Trophoblast cell (in vitro differentiated cells and primary cell): ENCODE measurements around the gene DTNBP1.

Experiments
- DNase-seq, 2 donors: peaks; one replicate each; pipeline ENCODE4 v3.0.0-alpha.2; 2016
- H2AFZ ChIP-seq: 2 replicates; pipeline ENCODE4 v1.6.1; 2013; ENCODE audit warnings: low read length, moderate library complexity, mild to moderate bottlenecking; ENCODE audit not compliant: insufficient read depth, poor library complexity
- H2AK5ac ChIP-seq: 2 replicates; pipeline ENCODE4 v1.6.1; 2013; ENCODE audit warnings: mild to moderate bottlenecking, low read length
- H2BK120ac ChIP-seq: 2 replicates; pipeline ENCODE4 v1.6.1; 2013; ENCODE audit warnings: low read length, mild to moderate bottlenecking, moderate library complexity; ENCODE audit not compliant: insufficient read depth, poor library complexity
- H2BK12ac ChIP-seq: 2 replicates; pipeline ENCODE4 v1.6.1; 2013; ENCODE audit warnings: mild to moderate bottlenecking, low read length, moderate library complexity
- H2BK5ac ChIP-seq: 2 replicates; pipeline ENCODE4 v1.6.1; 2013; ENCODE audit warnings: low read length, low read depth, moderate library complexity, mild to moderate bottlenecking; ENCODE audit not compliant: poor library complexity
- H3K14ac ChIP-seq: 2 replicates; pipeline ENCODE4 v1.6.1; 2013; ENCODE audit warnings: mild to moderate bottlenecking, low read length
- H3K18ac ChIP-seq: 2 replicates; pipeline ENCODE4 v1.6.1; 2013; ENCODE audit warnings: mild to moderate bottlenecking, low read length
- H3K23ac ChIP-seq: 2 replicates; pipeline ENCODE4 v1.6.1; 2013; ENCODE audit warnings: low read length
- H3K27ac ChIP-seq: 2 replicates; pipeline ENCODE4 v1.5.1; 2013; ENCODE audit warnings: low read depth, mild to moderate bottlenecking, inconsistent platforms, low read length, moderate library complexity
- H3K27me3 ChIP-seq: 2 replicates; pipeline ENCODE4 v1.6.1; 2013; ENCODE audit warnings: inconsistent platforms, mild to moderate bottlenecking, low read length, moderate library complexity; ENCODE audit not compliant: insufficient read depth
- H3K36me3 ChIP-seq, 2 experiments: 1 replicate in 1 of 2; 2 replicates in 1 of 2; pipeline ENCODE4 v1.6.1; 2013; ENCODE audit warnings: low read length in 2 of 2, mild to moderate bottlenecking in 2 of 2, moderate library complexity in 1 of 2; ENCODE audit not compliant: insufficient read depth in 2 of 2, control insufficient read depth in 1 of 2
- H3K4ac ChIP-seq: 2 replicates; pipeline ENCODE4 v1.6.1; 2013; ENCODE audit warnings: low read depth, mild to moderate bottlenecking, low read length, moderate library complexity
- H3K4me1 ChIP-seq, 2 experiments: 1 replicate in 1 of 2; 2 replicates in 1 of 2; pipeline ENCODE4 v1.6.1; 2013; ENCODE audit warnings: low read length in 2 of 2, mild to moderate bottlenecking in 2 of 2, moderate library complexity in 1 of 2; ENCODE audit not compliant: insufficient read depth in 2 of 2, control insufficient read depth in 1 of 2
- H3K4me2 ChIP-seq: 2 replicates; pipeline ENCODE4 v1.6.1; 2013; ENCODE audit warnings: inconsistent platforms, mild to moderate bottlenecking, low read length, moderate library complexity
- H3K4me3 ChIP-seq: 2 replicates; pipeline ENCODE4 v1.5.1; 2013; ENCODE audit warnings: mild to moderate bottlenecking, low read depth, low read length, inconsistent platforms
- H3K79me1 ChIP-seq: one replicate; pipeline ENCODE4 v1.6.1; 2013; ENCODE audit warnings: low read length
- H3K79me2 ChIP-seq: 2 replicates; pipeline ENCODE4 v1.6.1; 2013; ENCODE audit warnings: low read length, mild to moderate bottlenecking; ENCODE audit not compliant: control insufficient read depth, insufficient read depth, poor library complexity
- H3K9ac ChIP-seq: 2 replicates; pipeline ENCODE4 v1.6.1; 2013; ENCODE audit warnings: mild to moderate bottlenecking, low read length
- H3K9me3 ChIP-seq: 2 replicates; pipeline ENCODE4 v1.6.1; 2013; ENCODE audit warnings: low read depth, mild to moderate bottlenecking, control low read depth, inconsistent platforms, low read length; ENCODE audit not compliant: insufficient read depth
- H4K12ac ChIP-seq: 2 replicates; pipeline ENCODE4 v1.6.1; 2013; ENCODE audit warnings: low read depth, mild to moderate bottlenecking, low read length, moderate library complexity
- H4K8ac ChIP-seq: 2 replicates; pipeline ENCODE4 v1.6.1; 2013; ENCODE audit warnings: low read depth, mild to moderate bottlenecking, low read length, moderate library complexity
- H4K91ac ChIP-seq: one replicate; pipeline ENCODE4 v1.6.1; 2013; ENCODE audit warnings: low read depth, mild to moderate bottlenecking, low read length, moderate library complexity
- WGBS: extraction: QIAGEN DNeasy Blood & Tissue Kit; methylation state at CpG from one replicate; pipeline ENCODE4 v1.1.7; 2013; ENCODE audit warnings: missing lambda C conversion rate; ENCODE audit not compliant: insufficient read length, insufficient coverage; ENCODE audit errors: extremely low coverage; 5-methylcytosine and 5-hydroxymethylcytosine counted together

The DTNBP1 gene

GRCh38 chr6:15538766-15539495 lies 123.9 kb downstream of the DTNBP1 start:
- Histone ChIP-seq H3K23ac (no peak overlapping the region), H2AFZ (no peak overlapping the region), H2BK5ac (no peak overlapping the region), H4K12ac (no peak overlapping the region), H3K36me3 (no peaks in the 10 kb centered on the region), H2BK120ac (no peak overlapping the region), H3K18ac (no peak overlapping the region), H3K4me1 (no peaks in the 10 kb centered on the region), H3K14ac (no peak overlapping the region), H2BK12ac (no peak overlapping the region), H3K27me3 (no peaks in the 10 kb centered on the region), H4K8ac (no peak overlapping the region), H3K4me2 (no peak overlapping the region), H3K79me2 (no peaks in the 10 kb centered on the region), H3K9me3 (peaks cover 3% of the 10 kb centered on the region), H3K4me3 (no peak overlapping the region), H4K91ac (no peak overlapping the region), H3K27ac (no peak overlapping the region), H2AK5ac (no peak overlapping the region), H3K9ac (no peak overlapping the region), H3K4ac (no peak overlapping the region), H3K79me1 (no peaks in the 10 kb centered on the region)
- DNase-seq: no peak
- WGBS: no CpG with 5 or more reads among the region's 9 CpGs

- DNase-seq: no peak
- Histone ChIP-seq H3K4me1 (no peaks in the 10 kb centered on the region), H3K18ac (peak overlapping the region; percentile 40), H2BK12ac (no peak overlapping the region), H2AK5ac (no peak overlapping the region), H3K79me1 (no peaks in the 10 kb centered on the region), H3K4ac (no peak overlapping the region), H2BK5ac (no peak overlapping the region), H3K4me2 (no peak overlapping the region), H4K8ac (no peak overlapping the region), H3K27ac (no peak overlapping the region), H3K9ac (no peak overlapping the region), H3K36me3 (peaks cover 0 to 2% of the 10 kb centered on the region in 2 experiments), H3K27me3 (no peaks in the 10 kb centered on the region), H3K4me3 (no peak overlapping the region), H3K79me2 (no peaks in the 10 kb centered on the region), H2AFZ (no peak overlapping the region), H2BK120ac (no peak overlapping the region), H3K14ac (no peak overlapping the region), H4K12ac (no peak overlapping the region), H4K91ac (no peak overlapping the region), H3K9me3 (peaks cover 3% of the 10 kb centered on the region), H3K23ac (no peak overlapping the region)
- WGBS: no CpG with 5 or more reads among the region's 5 CpGs
Measured at GRCh38 chr6:15538106-15538505, 124.7 kb downstream of the DTNBP1 start.

- Histone ChIP-seq H3K4me1 (no peaks in the 10 kb centered on the region), H2AK5ac (no peak overlapping the region), H2BK12ac (no peak overlapping the region), H4K8ac (no peak overlapping the region), H3K4me3 (no peak overlapping the region), H3K27me3 (no peaks in the 10 kb centered on the region), H2BK5ac (no peak overlapping the region), H3K79me1 (no peaks in the 10 kb centered on the region), H3K23ac (no peak overlapping the region), H4K12ac (no peak overlapping the region), H3K4me2 (no peak overlapping the region), H3K18ac (no peak overlapping the region), H3K14ac (no peak overlapping the region), H3K4ac (no peak overlapping the region), H3K9me3 (peaks cover 3% of the 10 kb centered on the region), H2BK120ac (no peak overlapping the region), H3K9ac (no peak overlapping the region), H3K79me2 (no peaks in the 10 kb centered on the region), H3K36me3 (peaks cover 2 to 6% of the 10 kb centered on the region in 2 experiments), H2AFZ (no peak overlapping the region), H4K91ac (no peak overlapping the region), H3K27ac (no peak overlapping the region)
- peak; percentile 71 to 89 for DNase-seq
- no CpG with 5 or more reads among the region's 4 CpGs for WGBS
Measured at GRCh38 chr6:15536198-15536955, 126.5 kb downstream of the DTNBP1 start.

GRCh38 chr6:15535495-15536197 lies 127.2 kb downstream of the DTNBP1 start:
- Histone ChIP-seq H2AFZ (no peak overlapping the region), H2AK5ac (no peak overlapping the region)
- WGBS: no CpG with 5 or more reads among the region's 3 CpGs

More at GRCh38 chr6:15535495-15536197, 127.2 kb downstream of the DTNBP1 start:
- H3K79me2 ChIP-seq: no peaks in the 10 kb centered on the region
- H2BK12ac ChIP-seq: no peak overlapping the region
- peaks cover 3% of the 10 kb centered on the region for H3K9me3 ChIP-seq
- H3K23ac ChIP-seq: no peak overlapping the region
- no peak overlapping the region for H3K27ac ChIP-seq
- H3K9ac ChIP-seq: no peak overlapping the region
- no peak overlapping the region for H2BK5ac ChIP-seq
- no peaks in the 10 kb centered on the region for H3K27me3 ChIP-seq
- no peak overlapping the region for H3K18ac ChIP-seq
- H3K79me1 ChIP-seq: no peaks in the 10 kb centered on the region
- DNase-seq: no peak
- no peak overlapping the region for H4K8ac ChIP-seq
- H3K4me1 ChIP-seq: no peaks in the 10 kb centered on the region
- H4K91ac ChIP-seq: no peak overlapping the region
- no peak overlapping the region for H3K14ac ChIP-seq
- no peak overlapping the region for H3K4me2 ChIP-seq
- no peak overlapping the region for H3K4ac ChIP-seq
- H2BK120ac ChIP-seq: no peak overlapping the region
- H4K12ac ChIP-seq: no peak overlapping the region
- H3K4me3 ChIP-seq: no peak overlapping the region
- H3K36me3 ChIP-seq: peaks cover 6 to 8% of the 10 kb centered on the region in 2 experiments
